GM19043 (cell line): ENCODE results near the gene KCTD6.

Source experiments
- ATAC-seq: cut with Tn5 transposase; IDR thresholded peaks from one replicate; pipeline ENCODE4 v1.9.1; 2021; ENCODE audit warnings: low read depth; ENCODE audit not compliant: unreplicated experiment

Gene KCTD6

GRCh38 chr3:58540176-58540858, 48.4 kb downstream of the KCTD6 start:
- no peak for ATAC-seq

DNA sequence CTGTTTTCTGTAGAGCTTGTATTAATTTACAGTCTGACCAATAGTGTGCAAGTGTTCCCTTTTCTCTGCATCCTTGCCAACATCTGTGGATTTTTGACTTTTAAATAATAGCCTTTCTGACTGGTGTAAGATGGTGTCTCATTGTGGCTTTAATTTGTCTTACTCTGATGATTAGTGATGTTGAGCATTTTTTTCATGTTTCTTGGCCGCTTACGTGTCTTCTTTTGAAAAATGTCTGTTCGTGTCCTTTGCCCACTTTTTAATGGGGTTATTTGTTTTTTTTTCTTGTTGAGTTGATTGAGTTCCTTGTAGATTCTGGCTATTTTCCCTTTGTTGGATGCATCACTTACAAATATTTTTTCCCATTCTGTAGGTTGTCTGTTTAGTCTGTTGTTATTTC, 52.6 kb downstream of the KCTD6 start:
- ATAC-seq = no peak

GRCh38 chr3:58551636-58552180, 59.8 kb downstream of the KCTD6 start:
- ATAC-seq = no peak
